HG02759 (cell line): ENCODE data around the gene RAB36.

ENCODE experiments used
- ATAC-seq: cut with Tn5 transposase; IDR thresholded peaks from one replicate; pipeline ENCODE4 v1.9.1; 2021; ENCODE audit warnings: mild to moderate bottlenecking, moderate library complexity; ENCODE audit not compliant: unreplicated experiment

RAB36 gene

GRCh38 chr22:23137468-23137867 lies 7.8 kb upstream of the RAB36 start:
- no peak for ATAC-seq

- peak; percentile 44 for ATAC-seq
These were observed 7.2 kb upstream of the RAB36 start for GRCh38 chr22:23137905-23138561.

GRCh38 chr22:23138584-23139435 lies 6.5 kb upstream of the RAB36 start:
- ATAC-seq: no peak

- no peak for ATAC-seq
These were observed 4.9 kb upstream of the RAB36 start for GRCh38 chr22:23140385-23140784.

- no peak for ATAC-seq
These were observed 2.7 kb upstream of the RAB36 start for GRCh38 chr22:23142546-23143105.

GRCh38 chr22:23143119-23143518 lies 2.2 kb upstream of the RAB36 start:
- ATAC-seq: no peak

- ATAC-seq: no peak
These were observed 845 bp upstream of the RAB36 start for GRCh38 chr22:23144432-23144831.

GRCh38 chr22:23145878-23146470 lies 697 bp downstream of the RAB36 start:
- no peak for ATAC-seq

GRCh38 chr22:23146478-23147205 lies 1.4 kb downstream of the RAB36 start:
- no peak for ATAC-seq

- ATAC-seq: no peak
These were observed 2.5 kb downstream of the RAB36 start for GRCh38 chr22:23147617-23148387.

- ATAC-seq: no peak
These were observed 4.5 kb downstream of the RAB36 start for GRCh38 chr22:23149743-23150238.

- ATAC-seq: no peak
These were observed 5.5 kb downstream of the RAB36 start for GRCh38 chr22:23150762-23151161.

- ATAC-seq: no peak
These were observed 6.5 kb downstream of the RAB36 start for GRCh38 chr22:23151827-23152226.

GRCh38 chr22:23152238-23153114 lies 7.2 kb downstream of the RAB36 start:
- ATAC-seq: no peak

GRCh38 chr22:23153994-23154393 lies 8.7 kb downstream of the RAB36 start:
- no peak for ATAC-seq

- ATAC-seq: no peak
These were observed 9.2 kb downstream of the RAB36 start for GRCh38 chr22:23154461-23154860.

- ATAC-seq: no peak
These were observed 9.9 kb downstream of the RAB36 start for GRCh38 chr22:23155143-23155542.

GRCh38 chr22:23155831-23156230 lies 10.6 kb downstream of the RAB36 start:
- ATAC-seq: no peak

GRCh38 chr22:23156286-23156685 lies 11.0 kb downstream of the RAB36 start:
- no peak for ATAC-seq
